ENCODE data around the gene FBLN1.

DNA sequence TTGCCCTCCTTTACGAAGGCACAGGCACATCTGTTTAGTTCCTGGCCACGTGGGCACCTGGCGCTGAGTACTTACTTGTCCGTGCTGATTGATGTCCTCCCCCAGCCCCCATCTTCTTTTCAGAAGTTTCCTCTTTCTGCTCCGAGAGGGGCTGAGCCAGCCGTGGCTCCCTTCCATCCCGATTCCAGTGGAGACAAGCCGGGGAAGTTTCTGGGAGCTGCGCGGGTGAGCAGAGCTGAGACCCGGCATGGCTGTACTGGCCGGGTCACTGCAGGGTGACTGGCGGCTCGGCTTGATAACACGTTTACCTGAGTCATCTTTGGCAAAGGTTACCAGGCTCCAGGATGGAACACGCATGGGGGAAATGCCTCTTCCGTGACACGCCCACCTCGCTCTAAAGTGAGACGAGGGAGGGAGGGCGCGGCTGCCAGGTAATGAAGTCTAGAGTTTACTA is 123.5 kb downstream of the FBLN1 start:
- TF ChIP-seq, protein P1, sequence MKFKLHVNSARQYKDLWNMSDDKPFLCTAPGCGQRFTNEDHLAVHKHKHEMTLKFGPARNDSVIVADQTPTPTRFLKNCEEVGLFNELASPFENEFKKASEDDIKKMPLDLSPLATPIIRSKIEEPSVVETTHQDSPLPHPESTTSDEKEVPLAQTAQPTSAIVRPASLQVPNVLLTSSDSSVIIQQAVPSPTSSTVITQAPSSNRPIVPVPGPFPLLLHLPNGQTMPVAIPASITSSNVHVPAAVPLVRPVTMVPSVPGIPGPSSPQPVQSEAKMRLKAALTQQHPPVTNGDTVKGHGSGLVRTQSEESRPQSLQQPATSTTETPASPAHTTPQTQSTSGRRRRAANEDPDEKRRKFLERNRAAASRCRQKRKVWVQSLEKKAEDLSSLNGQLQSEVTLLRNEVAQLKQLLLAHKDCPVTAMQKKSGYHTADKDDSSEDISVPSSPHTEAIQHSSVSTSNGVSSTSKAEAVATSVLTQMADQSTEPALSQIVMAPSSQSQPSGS (CRISPR knock-in tag; IDR thresholded peaks at IDR 0.05; ENCODE audit: borderline replicate concordance, low read depth) = no peak
- TF ChIP-seq, protein P2, sequence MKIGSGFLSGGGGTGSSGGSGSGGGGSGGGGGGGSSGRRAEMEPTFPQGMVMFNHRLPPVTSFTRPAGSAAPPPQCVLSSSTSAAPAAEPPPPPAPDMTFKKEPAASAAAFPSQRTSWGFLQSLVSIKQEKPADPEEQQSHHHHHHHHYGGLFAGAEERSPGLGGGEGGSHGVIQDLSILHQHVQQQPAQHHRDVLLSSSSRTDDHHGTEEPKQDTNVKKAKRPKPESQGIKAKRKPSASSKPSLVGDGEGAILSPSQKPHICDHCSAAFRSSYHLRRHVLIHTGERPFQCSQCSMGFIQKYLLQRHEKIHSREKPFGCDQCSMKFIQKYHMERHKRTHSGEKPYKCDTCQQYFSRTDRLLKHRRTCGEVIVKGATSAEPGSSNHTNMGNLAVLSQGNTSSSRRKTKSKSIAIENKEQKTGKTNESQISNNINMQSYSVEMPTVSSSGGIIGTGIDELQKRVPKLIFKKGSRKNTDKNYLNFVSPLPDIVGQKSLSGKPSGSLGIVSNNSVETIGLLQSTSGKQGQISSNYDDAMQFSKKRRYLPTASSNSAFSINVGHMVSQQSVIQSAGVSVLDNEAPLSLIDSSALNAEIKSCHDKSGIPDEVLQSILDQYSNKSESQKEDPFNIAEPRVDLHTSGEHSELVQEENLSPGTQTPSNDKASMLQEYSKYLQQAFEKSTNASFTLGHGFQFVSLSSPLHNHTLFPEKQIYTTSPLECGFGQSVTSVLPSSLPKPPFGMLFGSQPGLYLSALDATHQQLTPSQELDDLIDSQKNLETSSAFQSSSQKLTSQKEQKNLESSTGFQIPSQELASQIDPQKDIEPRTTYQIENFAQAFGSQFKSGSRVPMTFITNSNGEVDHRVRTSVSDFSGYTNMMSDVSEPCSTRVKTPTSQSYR (CRISPR knock-in tag; IDR thresholded peaks at IDR 0.05) = no peak
- TF ChIP-seq, protein P3, sequence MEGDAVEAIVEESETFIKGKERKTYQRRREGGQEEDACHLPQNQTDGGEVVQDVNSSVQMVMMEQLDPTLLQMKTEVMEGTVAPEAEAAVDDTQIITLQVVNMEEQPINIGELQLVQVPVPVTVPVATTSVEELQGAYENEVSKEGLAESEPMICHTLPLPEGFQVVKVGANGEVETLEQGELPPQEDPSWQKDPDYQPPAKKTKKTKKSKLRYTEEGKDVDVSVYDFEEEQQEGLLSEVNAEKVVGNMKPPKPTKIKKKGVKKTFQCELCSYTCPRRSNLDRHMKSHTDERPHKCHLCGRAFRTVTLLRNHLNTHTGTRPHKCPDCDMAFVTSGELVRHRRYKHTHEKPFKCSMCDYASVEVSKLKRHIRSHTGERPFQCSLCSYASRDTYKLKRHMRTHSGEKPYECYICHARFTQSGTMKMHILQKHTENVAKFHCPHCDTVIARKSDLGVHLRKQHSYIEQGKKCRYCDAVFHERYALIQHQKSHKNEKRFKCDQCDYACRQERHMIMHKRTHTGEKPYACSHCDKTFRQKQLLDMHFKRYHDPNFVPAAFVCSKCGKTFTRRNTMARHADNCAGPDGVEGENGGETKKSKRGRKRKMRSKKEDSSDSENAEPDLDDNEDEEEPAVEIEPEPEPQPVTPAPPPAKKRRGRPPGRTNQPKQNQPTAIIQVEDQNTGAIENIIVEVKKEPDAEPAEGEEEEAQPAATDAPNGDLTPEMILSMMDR (IDR thresholded peaks at IDR 0.05) = no peak
- TF ChIP-seq ETV6 (CRISPR knock-in tag; IDR thresholded peaks at IDR 0.05) (no peak), RELA (CRISPR knock-in tag; IDR thresholded peaks at IDR 0.05; ENCODE audit: borderline replicate concordance) (no peak)
- TF ChIP-seq, protein P4, sequence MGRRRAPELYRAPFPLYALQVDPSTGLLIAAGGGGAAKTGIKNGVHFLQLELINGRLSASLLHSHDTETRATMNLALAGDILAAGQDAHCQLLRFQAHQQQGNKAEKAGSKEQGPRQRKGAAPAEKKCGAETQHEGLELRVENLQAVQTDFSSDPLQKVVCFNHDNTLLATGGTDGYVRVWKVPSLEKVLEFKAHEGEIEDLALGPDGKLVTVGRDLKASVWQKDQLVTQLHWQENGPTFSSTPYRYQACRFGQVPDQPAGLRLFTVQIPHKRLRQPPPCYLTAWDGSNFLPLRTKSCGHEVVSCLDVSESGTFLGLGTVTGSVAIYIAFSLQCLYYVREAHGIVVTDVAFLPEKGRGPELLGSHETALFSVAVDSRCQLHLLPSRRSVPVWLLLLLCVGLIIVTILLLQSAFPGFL (CRISPR knock-in tag; IDR thresholded peaks at IDR 0.05; ENCODE audit: borderline replicate concordance) = no peak
- TF ChIP-seq, protein P5, sequence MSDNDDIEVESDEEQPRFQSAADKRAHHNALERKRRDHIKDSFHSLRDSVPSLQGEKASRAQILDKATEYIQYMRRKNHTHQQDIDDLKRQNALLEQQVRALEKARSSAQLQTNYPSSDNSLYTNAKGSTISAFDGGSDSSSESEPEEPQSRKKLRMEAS (CRISPR knock-in tag; IDR thresholded peaks at IDR 0.05) = no peak
- TF ChIP-seq, protein P6, sequence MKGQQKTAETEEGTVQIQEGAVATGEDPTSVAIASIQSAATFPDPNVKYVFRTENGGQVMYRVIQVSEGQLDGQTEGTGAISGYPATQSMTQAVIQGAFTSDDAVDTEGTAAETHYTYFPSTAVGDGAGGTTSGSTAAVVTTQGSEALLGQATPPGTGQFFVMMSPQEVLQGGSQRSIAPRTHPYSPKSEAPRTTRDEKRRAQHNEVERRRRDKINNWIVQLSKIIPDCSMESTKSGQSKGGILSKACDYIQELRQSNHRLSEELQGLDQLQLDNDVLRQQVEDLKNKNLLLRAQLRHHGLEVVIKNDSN (CRISPR knock-in tag; IDR thresholded peaks at IDR 0.05) = no peak
